Inflammatory macrophage treated with lipopolysaccharide for 1 hour (primary cell): ENCODE measurements around the gene NPEPL1.

ENCODE experiments used
- DNase-seq, 2 donors: peaks; one replicate each; pipeline ENCODE4 v3.0.0-alpha.2; 2020 to 2022

Gene NPEPL1

DNA sequence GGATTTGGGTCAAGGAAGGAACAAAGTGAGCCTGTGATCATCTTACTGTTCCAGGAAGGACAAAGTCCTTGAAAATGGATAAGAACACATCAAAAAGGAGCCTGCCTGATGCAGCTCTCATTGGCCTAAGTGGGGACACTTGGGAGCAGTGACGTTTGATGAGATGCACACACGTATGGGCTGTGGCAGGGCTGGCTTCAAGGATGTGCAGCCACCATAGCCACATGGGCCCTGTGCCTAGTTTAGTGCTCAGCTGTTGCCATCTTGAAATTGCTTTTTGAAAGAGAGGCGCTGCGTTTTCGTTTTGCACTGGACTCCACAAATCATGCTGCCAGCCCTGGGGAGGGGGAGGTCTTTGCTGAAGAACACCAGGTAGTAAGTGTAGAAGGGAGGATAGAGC, 6.6 kb upstream of the NPEPL1 start:
- no peak for DNase-seq

DNA sequence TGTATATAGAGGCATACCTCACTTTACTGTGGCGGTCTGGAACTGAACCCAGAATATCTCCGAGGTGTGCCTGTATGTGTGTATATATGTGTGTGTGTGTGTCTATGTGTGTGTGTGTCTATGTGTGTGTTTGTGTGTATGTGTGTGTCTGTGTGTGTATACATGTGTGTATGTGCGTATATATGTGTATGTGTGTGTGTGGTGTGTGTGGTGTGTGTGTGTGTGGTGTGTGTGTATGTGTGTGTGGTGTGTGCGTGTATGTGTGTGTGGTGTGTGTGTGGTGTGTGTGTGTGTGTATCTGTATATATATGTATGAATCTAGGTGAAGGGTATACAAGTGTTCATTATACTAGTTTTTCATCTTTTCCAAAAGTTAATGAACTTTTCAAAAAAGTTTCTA, 4.2 kb upstream of the NPEPL1 start:
- DNase-seq = no peak

DNA sequence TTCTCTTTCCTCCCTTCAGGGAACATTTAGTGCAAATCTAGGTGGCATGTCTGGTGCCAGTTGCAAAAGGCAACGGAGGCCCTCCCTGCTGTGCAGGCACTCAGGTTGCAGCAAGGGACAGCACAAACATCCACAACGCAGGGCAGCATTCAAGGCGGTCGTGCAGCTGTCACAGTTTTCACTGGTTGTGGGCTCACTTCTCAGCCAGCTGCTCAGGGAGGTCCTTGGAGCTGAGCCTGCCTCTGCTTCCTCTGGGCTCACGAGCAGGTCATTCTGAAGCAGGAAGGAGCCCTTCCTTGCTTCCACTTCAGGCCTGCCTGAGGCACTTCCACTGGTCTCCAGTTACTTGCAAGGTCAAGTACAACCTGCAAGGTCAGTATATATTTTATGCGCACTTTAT, 3.8 kb upstream of the NPEPL1 start:
- peak; percentile 2 to 11 for DNase-seq

DNA sequence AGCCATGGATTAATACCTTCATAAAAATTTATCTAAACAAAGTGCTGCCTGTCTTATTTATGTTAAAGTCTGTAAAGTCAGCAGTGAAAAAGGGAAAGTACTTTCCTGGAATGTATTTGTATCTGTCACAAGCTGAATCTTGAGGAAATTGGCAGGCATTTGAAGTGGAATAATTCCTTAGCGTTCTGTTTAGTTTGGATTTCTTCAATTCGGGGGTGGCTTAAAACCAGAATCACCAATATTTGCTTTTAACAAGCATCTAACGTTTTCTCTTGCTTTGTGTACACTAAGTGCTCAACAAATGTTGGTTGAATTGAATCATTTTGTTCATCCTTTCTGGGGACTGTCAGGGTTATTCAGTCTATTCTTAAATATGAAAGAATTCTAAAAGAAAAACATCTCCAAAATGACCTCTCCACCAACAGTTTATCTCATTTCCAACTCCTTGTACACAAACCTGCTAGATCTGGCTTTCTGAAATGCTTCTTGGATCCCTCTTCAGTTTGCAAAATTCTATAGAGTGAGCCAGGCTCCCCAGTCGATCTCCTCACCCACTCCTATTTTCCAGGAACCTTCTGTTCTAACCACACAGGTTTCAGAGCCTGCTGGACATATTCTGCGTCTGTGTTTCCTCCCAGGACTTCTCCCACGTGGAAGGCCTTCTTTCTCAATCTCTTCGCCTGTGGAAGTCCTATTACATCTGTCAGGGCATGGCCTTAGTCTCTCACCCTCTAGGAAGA, 2.0 kb upstream of the NPEPL1 start:
- DNase-seq = peak; percentile 45 to 73

DNA sequence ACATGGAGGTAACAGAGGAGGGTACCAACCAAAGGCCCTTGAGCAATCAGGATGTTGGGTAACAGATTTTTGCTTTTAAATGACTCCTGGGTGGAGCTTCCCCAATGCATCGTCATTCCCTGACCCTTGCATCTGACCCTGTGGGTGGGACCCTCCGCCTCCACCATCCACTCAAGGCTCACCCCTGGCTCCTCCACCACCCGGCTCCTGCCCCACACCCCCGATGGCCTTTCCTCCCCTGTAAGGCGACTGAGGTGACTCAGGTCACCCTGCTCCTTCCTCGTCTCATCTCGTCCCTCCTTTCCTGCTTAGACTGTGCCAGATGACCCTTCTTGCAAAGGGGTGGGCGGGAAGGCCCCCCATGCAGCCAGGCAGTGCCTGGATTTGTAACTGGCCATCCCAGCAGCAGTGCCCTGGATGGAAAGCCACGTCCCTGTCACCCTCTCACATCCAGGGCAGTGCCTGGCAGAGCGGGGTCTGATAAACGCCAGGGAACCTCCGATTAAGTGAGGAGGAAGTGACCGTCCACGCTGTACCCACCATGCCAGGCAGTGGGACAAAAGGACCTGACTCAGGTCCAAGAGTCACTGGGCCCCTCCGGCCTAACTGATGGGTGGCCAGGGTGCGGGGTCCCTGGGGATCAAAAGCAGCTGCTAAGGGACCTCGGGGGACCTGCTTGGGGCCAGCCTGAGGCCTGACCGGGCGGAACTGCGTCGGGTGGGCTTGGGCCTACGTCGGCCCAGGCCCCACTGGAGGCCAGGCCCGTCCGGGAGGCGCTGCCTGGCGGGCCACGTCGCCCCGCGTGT, 624 bp upstream of the NPEPL1 start:
- DNase-seq = peak; percentile 74 to 89

DNA sequence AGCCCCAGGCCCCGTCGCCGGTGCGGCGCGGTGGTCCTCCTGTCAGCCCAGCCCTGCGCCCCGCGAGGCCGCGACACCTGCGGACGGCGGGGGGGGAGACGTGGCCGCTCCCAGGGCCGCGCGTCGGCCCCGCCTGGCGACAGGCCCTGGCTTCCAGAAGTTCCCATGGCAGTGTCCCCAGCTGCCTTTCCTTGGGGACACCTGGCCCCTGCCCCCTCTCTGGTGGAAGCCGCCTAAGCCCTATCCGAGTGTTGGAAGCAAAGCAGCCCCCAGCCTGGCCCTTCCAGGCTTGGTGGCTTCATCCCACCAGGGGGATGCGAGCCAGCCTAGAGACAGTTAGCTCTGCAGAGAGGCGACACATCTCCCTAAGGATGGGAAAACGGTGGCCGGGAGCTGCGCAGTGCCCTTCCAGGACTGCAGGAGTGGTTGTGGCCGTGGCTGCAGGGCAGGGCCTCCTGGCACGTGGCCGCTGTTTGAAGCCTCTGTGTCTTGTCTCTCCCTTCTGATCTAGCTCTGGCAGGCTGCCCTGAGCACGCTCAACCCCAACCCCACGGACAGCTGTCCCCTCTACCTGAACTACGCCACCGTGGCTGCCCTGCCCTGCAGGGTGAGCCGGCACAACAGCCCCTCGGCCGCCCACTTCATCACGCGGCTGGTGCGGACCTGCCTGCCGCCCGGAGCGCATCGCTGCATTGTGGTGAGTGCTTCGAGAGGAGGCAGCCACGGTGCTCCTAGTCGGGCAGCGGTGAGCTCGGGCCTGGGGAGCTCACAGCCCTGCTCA, 816 bp downstream of the NPEPL1 start:
- DNase-seq = peak in 1 of 2 donors; percentile 4

DNA sequence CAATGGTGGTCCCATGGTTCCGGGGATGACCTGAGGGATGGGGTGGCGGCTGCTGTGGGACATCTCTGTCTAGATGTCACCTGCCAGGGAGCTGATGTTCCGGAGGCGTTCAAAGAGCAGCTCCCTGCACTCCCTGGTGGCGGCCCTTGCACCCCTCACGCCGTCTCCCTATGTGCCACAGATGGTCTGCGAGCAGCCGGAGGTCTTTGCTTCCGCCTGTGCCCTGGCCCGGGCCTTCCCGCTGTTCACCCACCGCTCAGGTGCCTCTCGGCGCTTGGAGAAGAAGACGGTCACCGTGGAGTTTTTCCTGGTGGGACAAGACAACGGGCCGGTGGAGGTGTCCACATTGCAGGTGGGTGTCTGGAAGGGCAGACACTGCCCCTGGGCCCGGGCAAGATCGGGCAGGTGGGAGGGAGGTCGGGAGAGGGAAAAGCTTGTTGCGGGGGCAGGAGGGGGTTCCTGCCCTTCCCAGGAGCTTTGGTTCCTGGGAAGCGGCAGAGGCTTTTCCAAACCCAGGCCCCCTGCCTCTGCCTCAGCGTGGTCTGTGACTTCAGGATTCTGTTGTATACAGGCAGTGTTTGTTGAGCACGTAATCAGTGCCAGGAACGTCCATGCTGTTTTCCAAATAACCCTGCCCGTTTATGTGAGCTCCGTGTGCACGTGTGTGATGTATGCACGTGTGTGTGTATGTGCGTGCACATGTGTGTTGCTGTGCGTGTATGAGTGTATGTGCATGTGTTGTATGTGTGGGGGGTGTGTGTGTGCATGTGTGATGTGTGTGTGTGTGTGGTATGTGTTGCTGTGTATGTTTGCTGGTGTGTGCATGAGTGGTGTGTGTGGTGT, 1.9 kb downstream of the NPEPL1 start:
- DNase-seq = no peak

DNA sequence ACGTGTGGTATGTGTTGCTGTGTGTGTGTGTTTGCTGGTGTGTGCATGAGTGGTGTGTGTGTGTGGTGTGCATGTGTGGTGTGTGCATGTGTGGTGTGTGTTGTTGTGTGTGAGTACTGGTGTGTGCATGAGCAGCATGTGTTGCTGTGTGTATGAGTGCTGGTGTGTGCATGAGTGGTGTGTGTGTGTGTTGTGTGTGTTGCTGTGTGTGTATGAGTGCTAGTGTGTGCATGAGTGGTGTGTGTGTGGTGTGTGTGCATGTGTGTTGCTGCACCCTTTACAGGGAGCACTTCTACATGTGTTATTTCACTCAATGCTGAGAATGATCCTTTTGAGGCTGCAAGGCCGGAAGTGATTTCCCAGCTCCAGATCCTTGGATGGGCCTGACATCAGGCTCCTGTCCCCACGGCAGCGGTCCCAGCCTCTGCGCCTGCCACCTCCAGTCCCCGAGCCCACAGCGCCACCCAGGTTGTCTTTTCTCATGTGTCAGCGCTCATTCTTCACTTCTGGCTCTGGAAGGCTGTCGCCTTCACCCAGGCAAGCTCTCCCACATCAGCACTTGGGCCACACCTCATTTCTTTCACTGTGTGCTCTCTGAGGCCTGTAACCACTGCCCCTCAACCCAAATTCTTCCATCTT, 2.6 kb downstream of the NPEPL1 start:
- DNase-seq = no peak

DNA sequence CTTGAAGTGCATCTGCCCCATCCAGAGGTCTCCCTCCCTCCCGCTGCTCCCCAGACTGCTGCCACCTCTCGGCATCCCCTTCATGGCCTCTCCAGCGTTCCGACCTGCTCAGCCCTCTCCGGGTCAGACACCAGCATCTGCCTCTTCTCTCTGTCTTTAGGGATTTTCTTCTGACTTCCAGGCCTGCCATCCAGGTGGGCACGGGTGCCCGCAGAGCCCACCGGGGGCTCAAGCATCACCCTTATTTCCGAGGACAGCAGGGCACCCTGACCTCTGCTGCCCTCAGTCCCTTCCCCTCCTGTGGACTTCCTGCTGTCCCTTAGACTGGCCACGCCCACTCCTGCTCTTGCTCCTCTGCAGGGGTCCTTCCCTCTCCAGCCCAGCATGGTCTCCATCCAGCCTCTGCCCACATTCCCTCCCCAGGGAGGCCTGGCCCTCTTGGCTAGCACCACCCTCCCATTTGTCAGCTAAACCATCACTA, 3.3 kb downstream of the NPEPL1 start:
- no peak for DNase-seq

DNA sequence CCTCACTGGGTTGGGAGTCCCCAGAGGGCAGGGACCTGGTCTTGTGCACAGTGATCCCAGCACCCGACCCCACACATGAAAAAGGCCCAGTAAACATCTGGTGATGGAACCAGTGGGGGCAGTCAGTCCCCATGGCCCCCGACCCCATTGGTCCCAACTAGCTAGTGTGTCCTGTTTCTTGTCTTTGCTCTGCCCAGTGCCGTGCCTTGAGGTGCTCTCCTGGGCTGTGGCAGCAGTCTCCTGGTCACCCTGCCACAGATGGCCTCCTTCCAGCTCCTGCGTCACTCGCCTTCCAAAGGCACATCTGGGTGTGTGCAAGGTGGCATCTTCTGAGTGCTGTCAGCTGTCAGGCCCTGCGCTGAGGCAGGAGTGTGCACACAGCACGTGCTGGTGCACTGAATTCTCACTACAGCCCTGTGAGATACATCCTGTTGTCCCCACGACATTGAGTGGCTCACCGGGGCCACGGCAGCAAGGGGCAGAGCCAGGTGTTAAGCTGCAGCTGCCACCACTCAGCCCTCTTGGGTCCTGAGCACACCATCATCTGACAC, 3.9 kb downstream of the NPEPL1 start:
- DNase-seq = no peak

DNA sequence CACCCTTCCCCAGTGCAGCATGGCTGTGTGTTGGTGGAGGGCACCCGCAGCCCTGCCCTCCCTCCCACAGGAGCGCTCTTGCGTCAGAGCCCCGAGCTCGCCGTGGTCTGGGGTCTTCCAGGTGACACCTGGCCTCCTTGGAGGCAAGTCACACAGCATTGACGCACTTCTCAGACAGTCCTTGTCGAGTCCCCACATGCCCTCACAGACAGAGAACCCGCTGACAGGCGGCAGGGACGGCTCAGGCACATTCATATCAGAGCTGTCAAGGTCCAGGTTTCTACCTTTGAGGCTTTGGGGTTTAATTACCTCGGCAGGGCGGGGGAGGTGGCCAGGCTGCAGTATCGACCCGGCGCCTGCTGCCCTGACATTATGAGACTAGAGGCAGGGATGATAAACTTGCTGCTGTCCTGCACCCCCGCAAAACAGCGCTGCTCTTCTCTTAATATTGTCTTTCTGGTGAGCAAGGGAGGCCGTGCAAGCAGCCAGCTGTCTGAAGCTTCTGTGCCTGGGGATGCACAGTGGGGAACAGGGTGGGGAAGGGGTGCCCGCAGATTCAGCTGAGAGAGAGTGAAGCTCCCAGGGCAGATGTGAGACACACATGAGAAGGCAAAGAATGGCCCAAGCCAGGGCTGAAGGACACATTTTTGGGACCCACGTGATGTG, 4.7 kb downstream of the NPEPL1 start:
- no peak for DNase-seq

DNA sequence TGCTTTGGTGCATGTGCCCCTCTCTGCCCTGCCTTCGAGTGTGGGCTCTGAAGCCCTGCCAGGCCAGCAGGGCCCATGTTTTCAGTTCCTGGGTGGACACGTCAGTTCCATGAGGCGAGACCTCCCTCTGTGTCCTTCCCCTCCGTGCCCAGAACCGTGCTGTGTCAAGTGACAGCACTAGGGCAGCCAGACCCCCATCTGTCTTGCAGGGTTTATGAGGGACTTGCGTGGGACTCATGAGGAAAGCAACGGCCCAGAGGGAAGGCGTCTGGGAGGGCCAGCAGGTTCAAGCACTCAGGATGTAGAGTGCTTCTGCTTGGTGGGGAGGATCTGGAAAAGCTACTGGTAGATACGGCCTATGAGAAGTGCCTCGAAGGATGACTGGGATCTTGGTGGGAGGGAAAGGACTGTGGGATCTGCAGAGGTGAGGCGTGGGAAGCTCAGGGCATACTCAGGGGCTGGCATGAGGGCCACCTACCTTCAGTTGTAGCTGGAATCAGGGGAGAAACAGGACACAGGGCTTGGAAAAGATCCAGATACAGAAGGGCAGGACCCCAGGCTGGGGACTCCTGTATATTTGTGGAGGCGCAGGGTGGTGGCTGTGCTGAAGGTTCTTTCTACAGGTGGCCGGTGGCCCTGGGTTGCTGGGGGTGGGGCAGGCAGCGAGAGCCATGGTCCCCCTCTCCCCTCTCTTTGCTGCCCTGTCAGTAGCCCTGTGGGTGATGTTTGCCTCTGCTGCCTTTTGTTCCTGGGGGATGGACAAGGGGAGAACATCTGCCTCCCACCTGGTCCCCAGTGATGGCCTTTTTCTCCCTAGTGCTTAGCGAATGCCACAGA, 5.5 kb downstream of the NPEPL1 start:
- DNase-seq = no peak

DNA sequence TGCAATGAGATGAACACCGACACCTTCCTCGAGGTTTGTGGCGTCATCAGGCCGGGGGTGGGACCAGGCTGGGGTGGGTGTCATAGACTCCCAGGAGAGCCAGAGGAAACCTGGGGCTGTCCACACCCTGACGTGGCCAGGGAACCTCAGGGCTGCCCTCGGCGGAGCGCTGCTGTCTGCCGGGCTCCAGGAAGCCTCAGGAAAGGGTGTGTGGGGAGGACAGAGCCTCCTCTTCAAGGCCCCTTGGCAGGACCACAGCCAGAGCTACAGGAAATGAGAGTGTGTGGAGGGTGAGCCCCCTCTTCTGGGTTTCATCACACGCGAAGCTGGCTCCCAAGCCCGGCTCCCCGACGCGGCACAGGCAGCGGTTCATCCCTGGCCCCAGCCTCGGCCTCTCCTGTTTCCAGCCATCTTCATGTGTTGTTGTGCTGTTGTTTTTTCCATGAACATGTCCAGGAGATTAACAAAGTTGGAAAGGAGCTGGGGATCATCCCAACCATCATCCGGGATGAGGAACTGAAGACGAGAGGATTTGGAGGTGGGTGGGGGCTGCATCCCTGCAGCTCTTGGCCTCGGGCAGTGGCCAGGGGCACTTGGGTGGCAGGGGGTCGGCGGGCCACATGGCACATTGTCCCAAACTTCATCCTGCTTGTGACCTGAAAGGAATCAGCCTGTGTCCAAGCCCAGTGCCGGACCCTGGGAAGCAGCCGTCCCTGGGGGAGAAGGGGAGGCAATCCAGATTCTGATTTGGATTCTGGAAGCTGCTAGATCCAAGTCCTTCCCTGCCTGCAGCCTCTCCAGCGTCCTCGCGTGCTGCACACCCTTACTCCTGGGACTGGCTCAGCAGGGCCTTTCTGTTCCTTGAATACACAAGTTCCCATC, 6.4 kb downstream of the NPEPL1 start:
- no peak for DNase-seq

DNA sequence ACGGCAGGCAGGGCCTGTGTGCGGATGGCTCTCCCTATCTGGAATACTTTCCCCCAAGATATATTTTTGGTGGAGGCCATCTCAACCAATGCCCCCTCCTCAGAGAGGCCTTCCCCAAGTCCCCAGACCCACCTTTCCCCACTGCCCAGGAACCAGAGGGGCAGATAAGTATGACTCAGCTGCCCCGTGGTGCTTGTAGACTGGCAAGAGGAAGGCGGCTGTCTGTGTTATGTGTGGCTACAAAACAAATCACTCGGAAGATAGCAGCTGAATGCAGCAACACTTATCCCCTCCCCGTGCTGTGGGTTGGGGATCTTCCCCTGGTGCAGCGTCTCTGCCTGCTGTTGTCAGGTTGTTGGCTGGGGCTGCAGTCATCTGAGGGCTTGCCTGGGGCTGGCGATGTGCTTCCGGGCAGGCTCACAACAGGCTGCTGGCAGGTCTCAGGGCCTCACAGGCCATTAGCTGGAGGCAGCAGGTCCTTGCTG, 7.1 kb downstream of the NPEPL1 start:
- no peak for DNase-seq

DNA sequence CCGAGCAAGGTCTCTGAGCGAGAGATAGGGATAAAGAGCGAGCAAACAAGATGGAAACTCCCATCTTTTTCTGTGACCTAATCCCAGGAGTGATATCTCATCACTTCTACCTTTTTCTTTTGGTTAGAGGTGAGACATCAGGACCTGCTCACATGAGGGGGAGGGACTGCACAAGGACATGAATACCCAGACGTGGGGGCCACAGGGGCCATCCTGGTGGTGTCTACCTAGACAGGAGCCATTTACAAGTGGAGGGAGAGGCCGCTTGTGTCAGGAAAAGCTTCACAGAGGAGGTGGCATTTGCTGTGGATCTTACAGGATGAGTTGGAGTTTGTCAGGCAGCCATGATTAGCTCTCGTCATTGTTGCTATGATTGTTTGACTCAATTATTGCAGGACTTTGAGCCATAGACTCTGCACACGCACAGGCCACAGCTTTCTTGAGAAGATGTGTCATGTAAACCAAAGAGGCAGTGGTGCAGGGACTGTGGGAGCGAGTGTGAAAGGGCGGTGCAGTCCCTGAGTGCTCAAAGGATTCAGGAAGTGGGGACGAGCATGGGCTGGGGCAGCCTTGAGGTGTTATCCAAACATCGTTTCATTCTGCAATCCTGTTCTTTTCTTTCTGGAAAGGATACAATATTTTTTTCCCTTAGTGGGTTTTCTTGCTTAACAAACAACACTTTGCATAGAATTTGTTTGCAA, 7.7 kb downstream of the NPEPL1 start:
- DNase-seq = no peak

DNA sequence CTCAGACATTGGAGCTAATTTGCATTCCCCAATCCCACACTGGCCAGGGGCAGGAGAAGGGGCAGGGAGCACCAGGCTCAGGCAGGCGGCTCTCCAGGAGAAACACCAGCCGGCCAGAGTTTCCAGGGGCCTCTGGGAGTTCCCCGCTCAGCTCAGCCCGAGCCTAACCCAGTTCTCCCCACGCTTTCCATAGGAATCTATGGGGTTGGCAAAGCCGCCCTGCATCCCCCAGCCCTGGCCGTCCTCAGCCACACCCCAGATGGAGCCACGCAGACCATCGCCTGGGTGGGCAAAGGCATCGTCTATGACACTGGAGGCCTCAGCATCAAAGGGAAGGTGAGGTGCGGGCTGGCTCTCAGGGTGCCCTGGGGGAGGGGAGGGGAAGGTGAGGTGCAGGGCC, 8.2 kb downstream of the NPEPL1 start:
- DNase-seq = no peak

DNA sequence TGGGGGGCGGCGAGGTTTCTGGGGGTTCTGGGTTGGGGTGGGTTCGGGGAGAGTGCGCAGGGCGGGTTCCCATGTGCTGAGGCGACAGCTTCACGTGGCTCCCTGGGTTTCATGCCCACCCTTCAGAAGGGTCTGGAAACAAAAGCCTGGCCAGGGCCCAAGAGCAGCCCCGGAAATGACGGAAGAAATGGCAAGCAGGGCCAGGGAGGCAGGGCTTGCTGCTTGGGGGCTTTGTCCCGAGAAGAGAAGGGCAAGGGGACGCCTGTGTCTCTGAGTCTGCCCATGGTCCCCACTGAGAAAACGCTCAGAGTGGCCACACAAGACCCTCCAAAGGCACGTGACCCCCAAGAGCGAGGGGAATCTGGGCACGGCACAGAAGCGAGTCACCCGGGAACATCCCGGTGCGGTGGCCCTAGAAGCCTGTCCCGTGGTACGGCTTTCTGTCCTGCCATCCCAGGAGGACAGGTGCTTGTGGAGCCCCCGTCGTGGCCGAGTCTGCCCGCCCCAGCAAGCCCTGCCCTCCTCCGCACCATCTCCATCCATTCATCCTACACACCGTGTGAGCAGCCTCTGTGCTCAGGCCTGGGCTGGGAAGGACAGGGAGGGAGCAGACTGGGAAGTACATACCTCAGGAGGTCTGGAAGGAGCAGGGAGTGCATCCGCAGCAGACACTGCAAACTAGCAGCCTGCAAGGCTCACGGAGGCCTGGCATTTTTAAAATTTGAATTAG, 9.0 kb downstream of the NPEPL1 start:
- DNase-seq = no peak

DNA sequence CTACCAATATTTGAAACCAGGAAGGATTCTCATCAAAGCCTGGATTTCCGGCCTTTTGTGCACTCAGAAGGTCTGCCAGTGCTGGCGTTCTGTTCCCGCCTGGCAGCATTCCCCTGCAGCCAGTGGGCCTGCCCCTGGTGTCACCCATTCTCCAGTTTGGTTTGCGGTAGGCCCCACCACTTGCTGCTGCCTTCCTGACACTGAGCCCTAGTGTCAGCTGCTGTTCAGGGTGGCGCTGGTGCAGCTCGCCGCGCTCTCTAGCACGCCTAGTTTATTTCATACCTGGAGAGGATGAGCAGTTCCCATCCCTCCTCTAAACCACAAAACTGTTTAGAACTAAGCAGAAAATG, 9.5 kb downstream of the NPEPL1 start:
- no peak for DNase-seq
